NCI-H1105 treated with DMSO at 0.1 percent for 48 hours (cell line): ENCODE results near the gene ZDHHC7.
"Not testable (repeated sequence)": the region's sequence is repeated elsewhere in the genome, so short reads cannot be mapped to it uniquely, and the experiment has no call there.

ENCODE experiments used
- DNase-seq: peaks from one replicate; lab custom pipeline; 2025; lab: John Stamatoyannopoulos, UW

The ZDHHC7 gene

GRCh38 chr16:85042606-85043005 is 31.3 kb upstream of the ZDHHC7 start:
- no peak for DNase-seq

GRCh38 chr16:85042167-85042526 is 30.8 kb upstream of the ZDHHC7 start:
- DNase-seq: no peak

- DNase-seq: peak; percentile 69
Measured at GRCh38 chr16:85041219-85042166, 30.2 kb upstream of the ZDHHC7 start.

GRCh38 chr16:85040685-85041084 is 29.4 kb upstream of the ZDHHC7 start:
- no peak for DNase-seq

- DNase-seq: no peak
Measured at GRCh38 chr16:85037721-85038120, 26.4 kb upstream of the ZDHHC7 start.

- no peak for DNase-seq
Measured at GRCh38 chr16:85037050-85037410, 25.7 kb upstream of the ZDHHC7 start.

GRCh38 chr16:85036236-85037049 is 25.1 kb upstream of the ZDHHC7 start:
- no peak for DNase-seq

- DNase-seq: no peak
Measured at GRCh38 chr16:85034591-85035433, 23.5 kb upstream of the ZDHHC7 start.

- DNase-seq: no peak
Measured at GRCh38 chr16:85033171-85033570, 21.8 kb upstream of the ZDHHC7 start.

- not testable (repeated sequence) for DNase-seq
Measured at GRCh38 chr16:85032187-85032586, 20.9 kb upstream of the ZDHHC7 start.

- no peak for DNase-seq
Measured at GRCh38 chr16:85031451-85031850, 20.1 kb upstream of the ZDHHC7 start.

- no peak for DNase-seq
Measured at GRCh38 chr16:85029981-85030401, 18.7 kb upstream of the ZDHHC7 start.

- DNase-seq: no peak
Measured at GRCh38 chr16:85029408-85029784, 18.1 kb upstream of the ZDHHC7 start.

GRCh38 chr16:85028685-85029407 is 17.5 kb upstream of the ZDHHC7 start:
- no peak for DNase-seq

- no peak for DNase-seq
Measured at GRCh38 chr16:85027958-85028684, 16.8 kb upstream of the ZDHHC7 start.

- DNase-seq: peak; percentile 78
Measured at GRCh38 chr16:85027349-85027957, 16.1 kb upstream of the ZDHHC7 start, which contains the start of gene KIAA0513. KIAA0513 (plus strand) TSS chr16:85027795; CDS start chr16:85067072, 39,277 bp downstream.

GRCh38 chr16:85026703-85027102 is 15.4 kb upstream of the ZDHHC7 start:
- DNase-seq: no peak

GRCh38 chr16:85025781-85026653 is 14.7 kb upstream of the ZDHHC7 start:
- no peak for DNase-seq

- peak; percentile 45 for DNase-seq
Measured at GRCh38 chr16:85019659-85020245, 8.4 kb upstream of the ZDHHC7 start.
